Smooth muscle cell (in vitro differentiated cells): ENCODE measurements around the gene HNRNPUL1. TPM values are rescaled to one million over a fixed set of nuclear protein-coding genes. Genes with fewer than 3 reads are reported as not detected.

ENCODE experiments used
- DNase-seq: peaks from one replicate; lab custom pipeline; 2025; ENCODE audit not compliant: unreplicated experiment; lab: John Stamatoyannopoulos, UW
- H2AFZ ChIP-seq: fragments of 200-600 bp; sonication (generic); 2 replicates; pipeline ENCODE4 v1.6.0; 2016; ENCODE audit warnings: antibody characterized with exemption, low read depth, mild to moderate bottlenecking
- H3F3A ChIP-seq: fragments of 200-600 bp; sonication (generic); 2 replicates; pipeline ENCODE4 v1.6.0; 2017; ENCODE audit warnings: antibody characterized with exemption, low read depth
- H3K27ac ChIP-seq: fragments of 200-600 bp; sonication (generic); 2 replicates; pipeline ENCODE4 v1.5.1; 2016; ENCODE audit warnings: low read depth, mild to moderate bottlenecking
- H3K27me3 ChIP-seq: fragments of 200-600 bp; sonication (generic); 2 replicates; pipeline ENCODE4 v1.6.1; 2016; ENCODE audit warnings: low read depth, mild to moderate bottlenecking
- H3K36me3 ChIP-seq: fragments of 200-600 bp; sonication (generic); 2 replicates; pipeline ENCODE4 v1.5.1; 2016; ENCODE audit warnings: low read depth
- H3K4me1 ChIP-seq: fragments of 200-600 bp; sonication (generic); 2 replicates; pipeline ENCODE4 v1.5.1; 2016; ENCODE audit warnings: low read depth
- H3K4me2 ChIP-seq: fragments of 200-600 bp; sonication (generic); 2 replicates; pipeline ENCODE4 v1.6.0; 2016; ENCODE audit warnings: mild to moderate bottlenecking
- H3K4me3 ChIP-seq: fragments of 200-600 bp; sonication (generic); 2 replicates; pipeline ENCODE4 v1.5.1; 2016; ENCODE audit warnings: mild to moderate bottlenecking
- H3K79me2 ChIP-seq: fragments of 200-600 bp; sonication (generic); 2 replicates; pipeline ENCODE4 v1.6.0; 2016; ENCODE audit warnings: low read depth, mild to moderate bottlenecking
- H3K9ac ChIP-seq: fragments of 200-600 bp; sonication (generic); 2 replicates; pipeline ENCODE4 v1.6.0; 2016; ENCODE audit warnings: low read depth
- H3K9me3 ChIP-seq: fragments of 200-600 bp; sonication (generic); replicated peaks from 2 replicates; pipeline ENCODE4 v1.5.1; 2016; ENCODE audit warnings: low read depth
- H4K20me1 ChIP-seq: fragments of 200-600 bp; sonication (generic); 2 replicates; pipeline ENCODE4 v1.6.0; 2016; ENCODE audit warnings: low read depth
- WGBS: methylation state at CpG from one replicate; pipeline ENCODE4 v1.1.7; 2016; ENCODE audit warnings: low lambda C conversion rate; 5-methylcytosine and 5-hydroxymethylcytosine counted together
- polyA plus RNA-seq: library from polyadenylated mRNA; unstranded; fragments of >200 nt; fragmentation: Nextera tagmentation; extraction: Ambion mirVana; gene quantifications from 2 replicates; pipeline ENCODE4 v1.2.1, GENCODE V29; 2016
- total RNA-seq: library from RNA; depleted of rRNA; stranded (reverse); fragments of >200 nt; gene quantifications from 2 replicates; pipeline ENCODE4 v1.2.3, GENCODE V29; 2014
- TF ChIP-seq, protein P1 (sequence below): fragments of 200-600 bp; sonication (generic); IDR thresholded peaks from 2 replicates; pipeline ENCODE4 v1.5.1; 2017; ENCODE audit warnings: borderline replicate concordance, mild to moderate bottlenecking, antibody characterized with exemption; ENCODE audit not compliant: insufficient read depth, poor library complexity, severe bottlenecking

Gene HNRNPUL1
- total and polyA plus RNA-seq, 2 experiments from 2014 or later: 101 to 125 TPM

DNA sequence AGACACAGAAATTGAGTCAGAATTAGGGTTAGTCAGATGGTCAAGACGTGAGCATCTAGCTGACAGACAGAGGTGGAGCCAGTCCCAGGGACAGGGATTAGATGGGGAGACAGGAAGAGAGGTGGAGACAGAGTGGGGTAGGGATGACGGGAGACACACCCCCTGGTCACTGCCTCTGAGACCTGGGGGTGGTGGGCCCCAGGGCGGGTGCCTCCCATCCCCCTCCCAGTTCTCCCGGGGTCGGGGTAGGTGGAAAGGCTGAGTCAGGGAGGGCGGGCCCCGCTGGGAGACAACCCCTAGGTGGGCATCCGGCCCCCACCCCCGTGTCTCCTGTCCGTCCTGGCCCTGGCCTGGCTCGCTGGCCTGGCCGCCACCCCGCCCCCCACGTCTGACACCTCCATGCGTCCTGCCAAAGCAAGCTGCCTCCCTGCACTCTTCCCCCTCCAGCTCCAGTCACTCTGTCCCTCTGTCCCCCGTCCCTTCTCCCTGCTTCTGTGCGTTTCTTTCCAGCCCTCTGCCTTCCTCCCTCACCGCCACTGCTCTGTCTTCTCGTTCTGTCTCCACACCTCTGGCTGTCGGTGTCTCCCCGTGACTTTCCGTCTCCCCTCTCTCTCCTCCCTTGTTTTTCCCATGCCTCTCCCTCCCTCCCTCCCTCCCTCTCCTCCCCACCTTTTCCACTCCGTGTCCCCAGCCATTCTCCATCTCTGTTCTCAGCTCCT is 60.9 kb downstream of the HNRNPUL1 start:
- WGBS: 1% methylated on average over 15 of the region's 23 CpGs
- no peaks in the 10 kb centered on the region for H3K36me3 ChIP-seq
- H3K27me3 ChIP-seq: no peaks in the 10 kb centered on the region
- peaks cover 7% of the 10 kb centered on the region for H4K20me1 ChIP-seq
- no peak overlapping the region for H2AFZ ChIP-seq
- no peaks in the 10 kb centered on the region for H3K9me3 ChIP-seq
- TF ChIP-seq, protein P1, sequence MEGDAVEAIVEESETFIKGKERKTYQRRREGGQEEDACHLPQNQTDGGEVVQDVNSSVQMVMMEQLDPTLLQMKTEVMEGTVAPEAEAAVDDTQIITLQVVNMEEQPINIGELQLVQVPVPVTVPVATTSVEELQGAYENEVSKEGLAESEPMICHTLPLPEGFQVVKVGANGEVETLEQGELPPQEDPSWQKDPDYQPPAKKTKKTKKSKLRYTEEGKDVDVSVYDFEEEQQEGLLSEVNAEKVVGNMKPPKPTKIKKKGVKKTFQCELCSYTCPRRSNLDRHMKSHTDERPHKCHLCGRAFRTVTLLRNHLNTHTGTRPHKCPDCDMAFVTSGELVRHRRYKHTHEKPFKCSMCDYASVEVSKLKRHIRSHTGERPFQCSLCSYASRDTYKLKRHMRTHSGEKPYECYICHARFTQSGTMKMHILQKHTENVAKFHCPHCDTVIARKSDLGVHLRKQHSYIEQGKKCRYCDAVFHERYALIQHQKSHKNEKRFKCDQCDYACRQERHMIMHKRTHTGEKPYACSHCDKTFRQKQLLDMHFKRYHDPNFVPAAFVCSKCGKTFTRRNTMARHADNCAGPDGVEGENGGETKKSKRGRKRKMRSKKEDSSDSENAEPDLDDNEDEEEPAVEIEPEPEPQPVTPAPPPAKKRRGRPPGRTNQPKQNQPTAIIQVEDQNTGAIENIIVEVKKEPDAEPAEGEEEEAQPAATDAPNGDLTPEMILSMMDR: no peak
- H3K4me1 ChIP-seq: peaks cover 41% of the 10 kb centered on the region
- H3K79me2 ChIP-seq: no peaks in the 10 kb centered on the region
- H3K9ac ChIP-seq: peak overlapping the region; percentile 87
- peak overlapping the region; percentile 37 for H3K4me3 ChIP-seq
- H3K4me2 ChIP-seq: peak overlapping the region; percentile 84
- peak overlapping the region; percentile 97 for H3K27ac ChIP-seq
- peak; percentile 44 for DNase-seq
- peaks cover 61% of the 10 kb centered on the region for H3F3A ChIP-seq

DNA sequence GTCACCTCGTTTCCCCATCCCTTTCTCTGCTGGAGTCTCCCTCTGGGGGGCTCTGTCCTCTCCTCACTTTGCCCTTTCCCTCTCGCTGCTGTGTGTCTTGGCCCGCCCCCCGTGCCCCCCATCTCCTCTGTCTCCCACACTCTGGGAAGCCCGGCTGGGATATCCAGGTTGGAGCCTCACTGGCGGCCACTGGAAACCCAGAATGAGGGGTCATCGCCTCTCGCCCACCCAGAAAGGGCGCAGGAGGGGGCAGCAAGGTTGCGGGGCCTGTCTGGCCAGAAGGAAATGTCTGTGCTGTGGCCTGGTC is 61.4 kb downstream of the HNRNPUL1 start:
- Histone ChIP-seq H3K9me3 (no peaks in the 10 kb centered on the region), H3K4me1 (peaks cover 41% of the 10 kb centered on the region), H3K79me2 (no peaks in the 10 kb centered on the region), H2AFZ (no peak overlapping the region), H3K4me2 (peak overlapping the region; percentile 84), H3F3A (peaks cover 66% of the 10 kb centered on the region), H4K20me1 (peaks cover 7% of the 10 kb centered on the region), H3K9ac (peak overlapping the region; percentile 87), H3K4me3 (peak overlapping the region; percentile 37), H3K27ac (peak overlapping the region; percentile 97), H3K27me3 (no peaks in the 10 kb centered on the region), H3K36me3 (no peaks in the 10 kb centered on the region)
- DNase-seq: no peak
- TF ChIP-seq, protein P1: no peak
- 2% methylated on average over 9 of the region's 10 CpGs for WGBS

DNA sequence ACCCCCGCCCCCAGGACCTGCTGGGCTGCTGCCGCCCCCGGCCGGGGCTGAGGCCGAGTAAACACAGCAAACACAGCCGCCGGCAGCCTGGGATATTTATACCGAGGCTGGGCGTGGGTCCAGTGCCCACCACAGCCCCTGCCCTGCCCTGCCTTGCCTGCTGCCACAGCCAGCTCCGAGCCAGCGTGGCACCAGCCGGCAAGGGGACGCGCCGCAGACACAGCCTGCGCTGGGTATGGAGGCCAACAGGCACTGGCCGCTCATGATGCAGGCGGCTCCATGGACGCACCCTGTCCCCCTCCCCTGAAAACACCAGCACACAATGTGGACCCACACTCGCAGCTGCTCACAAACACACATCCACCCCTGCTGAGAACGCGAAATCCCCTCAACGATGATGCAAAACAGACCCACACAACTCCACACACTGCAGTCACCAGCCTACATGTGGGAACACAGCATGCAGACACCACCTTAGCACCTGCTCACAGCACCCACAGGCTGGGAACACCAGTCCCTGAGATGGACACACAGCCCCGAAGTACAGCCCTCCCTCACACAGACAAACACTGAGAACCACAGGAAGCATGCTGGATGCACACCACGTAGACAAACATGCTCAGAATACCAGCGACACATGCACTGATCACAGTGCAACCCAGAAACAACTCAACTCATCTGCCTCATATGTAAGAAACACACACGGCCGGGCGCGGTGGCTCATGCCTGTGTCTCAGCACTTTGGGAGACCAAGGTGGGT is 62.0 kb downstream of the HNRNPUL1 start:
- H3K36me3 ChIP-seq: no peaks in the 10 kb centered on the region
- TF ChIP-seq, protein P1: no peak
- no peaks in the 10 kb centered on the region for H3K79me2 ChIP-seq
- peak overlapping the region; percentile 87 for H3K9ac ChIP-seq
- WGBS: 13% methylated on average over 23 of the region's 30 CpGs
- H3K27me3 ChIP-seq: no peaks in the 10 kb centered on the region
- peaks cover 62% of the 10 kb centered on the region for H3F3A ChIP-seq
- no peak overlapping the region for H2AFZ ChIP-seq
- no peaks in the 10 kb centered on the region for H3K9me3 ChIP-seq
- no peak for DNase-seq
- H3K27ac ChIP-seq: peak overlapping the region; percentile 97
- peaks cover 41% of the 10 kb centered on the region for H3K4me1 ChIP-seq
- H3K4me3 ChIP-seq: peak overlapping the region; percentile 37
- H3K4me2 ChIP-seq: peak overlapping the region; percentile 84
- H4K20me1 ChIP-seq: peaks cover 4% of the 10 kb centered on the region
